Stimulated activated naive CD8-positive, alpha-beta T cell treated with anti-CD3 and anti-CD28 coated beads, Interleukin-15, amount 100 ng/mL, for 72 hours (primary cell): Measurements from ENCODE around the gene MTO1.
A peak's percentile ranks its signal among the peaks of the same experiment; 100 is the strongest.
"Not testable (repeated sequence)": the region's sequence is repeated elsewhere in the genome, so short reads cannot be mapped to it uniquely, and the experiment has no call there.

ENCODE experiments used
- ATAC-seq: fragments of 150-1000 bp; cut with Tn5 transposase; 2 replicates; pipeline ENCODE4 v1.10.0; 2021; ENCODE audit warnings: mild to moderate bottlenecking, moderate library complexity
- DNase-seq, 2 donors: peaks; one replicate each; pipeline ENCODE4 v3.0.0; 2021 to 2022
- H3K27ac Mint-ChIP-seq, 2 donors: one replicate each; pipeline ENCODE4 v1.8.0; 2022; ENCODE audit warnings: mild to moderate bottlenecking in 2 of 2, mixed read lengths in 2 of 2, moderate library complexity in 2 of 2
- H3K27me3 Mint-ChIP-seq: one replicate; pipeline ENCODE4 v1.8.0; 2022; ENCODE audit warnings: mixed read lengths
- H3K4me1 Mint-ChIP-seq: one replicate; pipeline ENCODE4 v1.8.0; 2022; ENCODE audit warnings: mild to moderate bottlenecking, mixed read lengths
- H3K4me3 Mint-ChIP-seq, 2 donors: one replicate each; pipeline ENCODE4 v1.8.0; 2022; ENCODE audit warnings: mild to moderate bottlenecking in 2 of 2, mixed read lengths in 2 of 2, moderate library complexity in 1 of 2
- H3K9me3 Mint-ChIP-seq, 2 donors: one replicate each; pipeline ENCODE4 v1.8.0; 2022; ENCODE audit warnings: mixed read lengths in 2 of 2

Gene MTO1

DNA sequence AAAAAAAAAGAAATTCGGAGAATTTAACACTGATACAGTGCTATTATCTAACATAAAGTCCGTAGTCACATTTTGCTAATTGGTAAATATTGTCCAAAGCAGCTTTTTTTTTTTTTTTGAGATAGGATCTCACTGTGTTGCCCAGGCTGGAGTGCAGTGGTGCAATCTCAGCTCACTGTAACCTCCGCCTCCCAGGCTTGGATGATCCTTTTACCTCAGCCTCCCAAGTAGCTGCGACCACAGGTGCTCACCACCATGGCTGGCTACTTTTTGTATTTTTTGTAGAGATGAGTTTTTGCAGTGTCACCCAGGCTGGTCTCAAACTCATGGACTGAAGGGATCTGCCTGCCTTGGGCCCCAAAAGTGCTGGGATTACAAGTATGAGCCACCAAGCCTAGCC lies 15.9 kb downstream of the MTO1 start:
- H3K4me1 Mint-ChIP-seq, result peaks cover 2% of the 10 kb centered on the region
- no peak overlapping the region for H3K4me3 Mint-ChIP-seq
- H3K9me3 Mint-ChIP-seq, result no peaks in the 10 kb centered on the region
- peak overlapping the region in 1 of 2 donors; percentile 22 for H3K27ac Mint-ChIP-seq
- DNase-seq (no peak), ATAC-seq (no peak)
- no peaks in the 10 kb centered on the region for H3K27me3 Mint-ChIP-seq

- Mint-ChIP-seq H3K27me3 (no peaks in the 10 kb centered on the region), H3K9me3 (no peaks in the 10 kb centered on the region), H3K27ac (no peak overlapping the region), H3K4me1 (no peaks in the 10 kb centered on the region), H3K4me3 (no peak overlapping the region)
- ATAC-seq, result no peak
- DNase-seq, result no peak
Observed at GRCh38 chr6:73481969-73482368, 20.4 kb downstream of the MTO1 start.

- Mint-ChIP-seq H3K27ac (peak overlapping the region in 1 of 2 donors; percentile 40), H3K4me3 (no peak overlapping the region), H3K4me1 (no peaks in the 10 kb centered on the region), H3K9me3 (no peaks in the 10 kb centered on the region), H3K27me3 (no peaks in the 10 kb centered on the region)
- no peak for DNase-seq
- no peak for ATAC-seq
Observed at GRCh38 chr6:73484438-73484837, 22.9 kb downstream of the MTO1 start.

GRCh38 chr6:73487473-73487872 lies 25.9 kb downstream of the MTO1 start:
- no peaks in the 10 kb centered on the region for H3K27me3 Mint-ChIP-seq
- no peak overlapping the region for H3K4me3 Mint-ChIP-seq
- H3K9me3 Mint-ChIP-seq, result no peaks in the 10 kb centered on the region
- H3K4me1 Mint-ChIP-seq, result no peaks in the 10 kb centered on the region
- no peak overlapping the region for H3K27ac Mint-ChIP-seq
- ATAC-seq, result no peak
- no peak for DNase-seq

DNA sequence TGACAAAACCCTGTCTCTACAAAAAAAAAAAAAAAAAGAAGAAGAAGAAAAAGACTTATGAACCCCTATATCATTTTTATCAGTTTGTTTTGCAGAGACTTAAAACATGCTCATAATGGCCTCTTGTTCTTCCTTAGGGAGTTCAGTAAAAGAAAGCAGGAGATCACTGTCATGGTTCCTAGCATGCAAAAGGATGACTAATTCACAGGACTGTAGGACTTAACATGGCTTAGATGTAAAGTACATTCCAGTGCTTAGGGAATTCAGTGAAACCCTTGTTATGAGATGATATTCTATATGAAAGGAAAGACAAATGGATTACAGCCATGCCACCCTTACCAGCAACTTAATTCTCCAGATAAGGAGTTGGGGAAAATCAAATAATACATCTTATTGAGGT lies 29.8 kb downstream of the MTO1 start:
- ATAC-seq (no peak), DNase-seq (no peak)
- Mint-ChIP-seq H3K27ac (peak overlapping the region in 1 of 2 donors; percentile 46), H3K4me3 (no peak overlapping the region), H3K4me1 (no peaks in the 10 kb centered on the region), H3K27me3 (no peaks in the 10 kb centered on the region), H3K9me3 (no peaks in the 10 kb centered on the region)

- H3K27ac Mint-ChIP-seq, result no peak overlapping the region
- no peaks in the 10 kb centered on the region for H3K27me3 Mint-ChIP-seq
- DNase-seq, result no peak
- no peaks in the 10 kb centered on the region for H3K9me3 Mint-ChIP-seq
- H3K4me3 Mint-ChIP-seq, result no peak overlapping the region
- H3K4me1 Mint-ChIP-seq, result no peaks in the 10 kb centered on the region
- no peak for ATAC-seq
Observed at GRCh38 chr6:73497915-73498314, 36.4 kb downstream of the MTO1 start.

- Mint-ChIP-seq H3K4me1 (no peaks in the 10 kb centered on the region), H3K27ac (peak overlapping the region in 1 of 2 donors; percentile 12), H3K9me3 (no peaks in the 10 kb centered on the region), H3K27me3 (no peaks in the 10 kb centered on the region), H3K4me3 (no peak overlapping the region)
- DNase-seq (no peak), ATAC-seq (no peak)
Observed at GRCh38 chr6:73503027-73503772, 41.7 kb downstream of the MTO1 start.

- H3K27ac Mint-ChIP-seq, result no peak overlapping the region
- H3K9me3 Mint-ChIP-seq, result no peaks in the 10 kb centered on the region
Observed at GRCh38 chr6:73504160-73504559, 42.6 kb downstream of the MTO1 start.

GRCh38 chr6:73505142-73505541 lies 43.6 kb downstream of the MTO1 start:
- no peak for DNase-seq
- ATAC-seq, result no peak
- Mint-ChIP-seq H3K27ac (no peak overlapping the region), H3K9me3 (no peaks in the 10 kb centered on the region), H3K4me3 (no peak overlapping the region), H3K4me1 (no peaks in the 10 kb centered on the region), H3K27me3 (no peaks in the 10 kb centered on the region)

More at GRCh38 chr6:73504160-73504559, 42.6 kb downstream of the MTO1 start:
- Mint-ChIP-seq H3K27me3 (no peaks in the 10 kb centered on the region), H3K4me3 (no peak overlapping the region), H3K4me1 (no peaks in the 10 kb centered on the region)
- ATAC-seq, result no peak
- DNase-seq, result no peak

DNA sequence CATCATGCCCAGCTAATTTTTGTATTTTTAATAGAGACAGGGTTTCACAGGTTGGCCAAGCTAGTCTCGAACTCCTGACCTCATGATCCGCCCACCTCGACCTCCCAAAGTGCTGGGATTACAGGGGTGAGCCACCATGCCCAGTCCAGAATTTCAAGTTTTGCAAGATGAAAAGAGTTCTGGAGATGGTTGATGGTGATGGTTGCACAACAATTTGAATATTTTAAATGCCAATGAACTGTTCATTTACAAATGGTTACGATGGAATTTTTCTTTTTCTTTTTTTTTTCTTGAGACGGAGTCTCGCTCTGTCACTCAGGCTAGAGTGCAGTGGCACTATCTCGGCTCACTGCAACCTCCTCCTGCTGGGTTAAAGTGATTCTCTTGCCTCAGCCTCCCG lies 44.2 kb downstream of the MTO1 start:
- not testable (repeated sequence) for ATAC-seq, DNase-seq, H3K4me1 Mint-ChIP-seq, H3K27me3 Mint-ChIP-seq, H3K27ac Mint-ChIP-seq, H3K9me3 Mint-ChIP-seq, H3K4me3 Mint-ChIP-seq

DNA sequence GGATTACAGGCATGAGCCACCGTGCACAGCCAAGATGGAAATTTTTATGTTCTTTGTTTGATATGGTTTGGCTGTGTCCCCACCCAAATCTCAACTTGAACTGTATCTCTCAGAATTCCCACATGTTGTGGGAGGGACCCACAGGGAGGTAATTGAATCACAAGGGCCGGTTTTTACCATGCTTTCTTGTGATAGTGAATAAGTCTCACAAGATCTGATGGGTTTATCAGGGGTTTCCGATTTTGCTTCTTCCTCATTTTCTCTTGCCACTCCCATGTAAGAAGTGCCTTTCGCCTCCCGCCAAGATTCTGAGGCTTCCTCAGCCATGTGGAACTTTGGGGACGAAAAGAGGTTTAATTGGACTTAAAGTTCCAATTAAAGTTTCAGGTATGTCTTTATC lies 44.7 kb downstream of the MTO1 start:
- H3K4me3 Mint-ChIP-seq, result no peak overlapping the region
- H3K9me3 Mint-ChIP-seq, result no peaks in the 10 kb centered on the region
- no peak for ATAC-seq
- H3K27ac Mint-ChIP-seq, result peak overlapping the region in 1 of 2 donors; percentile 59
- H3K4me1 Mint-ChIP-seq, result no peaks in the 10 kb centered on the region
- DNase-seq, result no peak
- H3K27me3 Mint-ChIP-seq, result no peaks in the 10 kb centered on the region

GRCh38 chr6:73508776-73509175 lies 47.2 kb downstream of the MTO1 start:
- Mint-ChIP-seq H3K27ac (no peak overlapping the region), H3K27me3 (no peaks in the 10 kb centered on the region)
- ATAC-seq, result no peak

DNA sequence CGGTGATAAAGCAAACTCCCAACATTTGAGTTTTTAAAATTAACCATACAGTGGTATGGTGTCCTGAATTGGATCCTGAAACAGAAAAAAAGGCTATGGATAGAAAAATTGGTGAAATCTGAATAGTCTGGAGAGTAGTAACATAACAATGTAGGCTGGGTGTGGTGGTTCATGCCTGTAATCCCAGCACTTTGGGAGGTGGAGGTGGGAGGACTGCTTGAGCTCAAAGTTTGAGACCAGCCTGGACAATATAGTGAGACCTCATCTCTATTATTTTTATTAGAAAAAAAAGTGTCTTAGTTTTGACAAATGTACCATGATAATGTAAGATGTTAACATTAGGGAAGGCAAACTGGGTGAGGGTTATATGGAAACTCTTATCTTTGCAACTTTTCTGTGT lies 48.3 kb downstream of the MTO1 start:
- Mint-ChIP-seq H3K4me1 (peaks cover 6% of the 10 kb centered on the region), H3K9me3 (no peaks in the 10 kb centered on the region), H3K27ac (no peak overlapping the region), H3K4me3 (no peak overlapping the region), H3K27me3 (no peaks in the 10 kb centered on the region)
- ATAC-seq, result no peak
- no peak for DNase-seq

More at GRCh38 chr6:73508776-73509175, 47.2 kb downstream of the MTO1 start:
- H3K4me1 Mint-ChIP-seq, result no peaks in the 10 kb centered on the region
- H3K4me3 Mint-ChIP-seq, result no peak overlapping the region
- no peaks in the 10 kb centered on the region for H3K9me3 Mint-ChIP-seq
- no peak for DNase-seq

GRCh38 chr6:73511796-73512195 lies 50.3 kb downstream of the MTO1 start:
- H3K9me3 Mint-ChIP-seq, result no peaks in the 10 kb centered on the region
- H3K27ac Mint-ChIP-seq, result no peak overlapping the region
- H3K4me1 Mint-ChIP-seq, result peaks cover 26% of the 10 kb centered on the region
- ATAC-seq (no peak), DNase-seq (no peak)
- no peaks in the 10 kb centered on the region for H3K27me3 Mint-ChIP-seq
- H3K4me3 Mint-ChIP-seq, result no peak overlapping the region

- Mint-ChIP-seq H3K9me3 (no peaks in the 10 kb centered on the region), H3K27ac (peak overlapping the region in 1 of 2 donors; percentile 1), H3K4me3 (no peak overlapping the region), H3K27me3 (no peaks in the 10 kb centered on the region), H3K4me1 (peaks cover 35% of the 10 kb centered on the region)
- DNase-seq (no peak), ATAC-seq (peak; percentile 6)
Observed at GRCh38 chr6:73513496-73513854, 51.9 kb downstream of the MTO1 start.

GRCh38 chr6:73514746-73515110 lies 53.2 kb downstream of the MTO1 start:
- DNase-seq (no peak), ATAC-seq (peak; percentile 5)
- no peaks in the 10 kb centered on the region for H3K27me3 Mint-ChIP-seq
- H3K4me3 Mint-ChIP-seq, result peak overlapping the region in 1 of 2 donors; percentile 33
- peaks cover 48% of the 10 kb centered on the region for H3K4me1 Mint-ChIP-seq
- H3K9me3 Mint-ChIP-seq, result no peaks in the 10 kb centered on the region
- peak overlapping the region; percentile 81 to 97 for H3K27ac Mint-ChIP-seq

DNA sequence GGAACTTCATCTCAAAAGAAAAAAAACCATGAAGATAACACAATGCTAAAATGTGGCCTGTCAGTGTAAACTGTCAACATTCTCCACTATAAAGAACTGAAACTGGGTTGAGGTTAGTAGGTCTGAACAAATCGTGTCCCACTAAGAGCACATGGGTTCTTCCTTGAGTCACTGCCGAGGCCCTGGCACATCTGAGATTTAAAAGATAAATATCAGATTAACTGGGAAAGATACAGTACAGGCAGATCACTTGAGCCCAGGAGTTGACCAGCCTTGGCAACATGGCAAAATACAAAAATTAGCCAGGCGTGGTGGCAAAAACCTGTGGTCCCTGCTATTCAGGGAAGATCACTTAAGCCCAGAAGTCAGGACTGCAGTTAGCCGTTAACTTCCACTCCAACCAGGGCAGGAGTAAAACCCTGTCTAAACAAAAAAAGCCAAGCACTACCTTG lies 53.7 kb downstream of the MTO1 start:
- H3K27me3 Mint-ChIP-seq, result no peaks in the 10 kb centered on the region
- peak; percentile 23 for ATAC-seq
- DNase-seq, result peak in 1 of 2 donors; percentile 45
- H3K27ac Mint-ChIP-seq, result peak overlapping the region; percentile 81 to 97
- H3K9me3 Mint-ChIP-seq, result no peaks in the 10 kb centered on the region
- H3K4me3 Mint-ChIP-seq, result peak overlapping the region; percentile 19 to 33
- H3K4me1 Mint-ChIP-seq, result peaks cover 53% of the 10 kb centered on the region
